Measurements from ENCODE around the gene GOLGA6C.
"Not testable (repeated sequence)": the region's sequence is repeated elsewhere in the genome, so short reads cannot be mapped to it uniquely, and the experiment has no call there.

Gene GOLGA6C

DNA sequence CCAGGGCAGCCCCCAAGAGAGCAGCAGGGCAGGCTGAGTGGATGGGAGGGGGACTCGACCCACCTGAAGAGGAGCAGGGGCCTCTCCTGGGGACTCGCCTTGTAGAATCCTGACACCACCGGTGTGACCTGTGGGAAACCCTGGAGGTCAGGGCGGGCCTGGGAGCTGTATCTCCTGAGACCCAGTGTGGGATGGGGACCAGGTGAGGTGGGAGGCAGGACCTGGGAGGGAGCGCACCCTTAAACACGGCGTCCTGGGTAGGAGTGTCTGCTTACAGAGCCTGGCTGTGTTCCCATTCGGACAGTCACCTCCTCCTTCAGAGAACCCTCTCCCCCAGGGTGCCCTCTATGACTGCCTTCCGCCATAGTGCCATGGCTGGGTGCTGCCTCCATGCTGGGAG is 29.3 kb upstream of the GOLGA6C start:
- no peak for DNase-seq

DNA sequence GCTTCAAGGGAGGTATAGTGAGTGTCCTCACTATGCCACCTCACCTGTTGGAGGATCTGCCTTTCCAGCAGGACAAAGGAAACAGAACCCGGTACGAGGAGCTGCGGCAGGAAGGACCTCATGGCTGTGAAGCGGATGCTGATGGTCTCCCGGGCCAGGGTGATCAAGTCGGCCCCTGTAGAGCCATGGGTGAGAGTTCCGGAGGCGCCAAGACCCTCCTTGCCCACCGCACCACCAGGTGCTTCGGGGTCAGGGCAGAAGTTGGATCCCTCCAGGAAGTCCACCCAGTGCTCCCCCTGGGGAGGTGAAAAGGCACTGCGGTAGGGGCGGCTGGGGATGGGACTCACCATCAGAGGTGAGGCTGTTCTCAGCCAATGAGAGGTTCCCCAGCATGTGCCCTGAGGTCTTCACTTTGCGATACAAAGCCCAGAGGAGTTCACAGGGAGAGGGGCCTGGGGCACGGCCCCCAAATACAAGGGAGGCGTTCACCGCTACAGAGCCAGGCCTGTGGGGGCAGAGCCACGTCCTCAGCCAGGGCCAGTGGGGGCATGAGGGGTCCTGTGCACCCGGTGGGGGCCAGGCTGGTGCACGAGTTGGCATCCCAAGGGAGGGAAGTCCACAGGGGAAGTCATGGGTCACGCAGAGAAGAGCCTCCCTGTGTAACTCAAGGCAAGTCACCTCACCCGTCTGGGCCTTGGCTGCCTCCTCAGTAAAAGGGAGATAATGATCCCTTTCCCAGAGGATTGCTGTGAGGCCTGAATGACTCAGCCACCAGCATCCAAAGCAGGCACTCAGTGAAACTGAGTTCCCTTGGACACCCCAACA is 28.7 kb upstream of the GOLGA6C start:
- DNase-seq: no peak

DNA sequence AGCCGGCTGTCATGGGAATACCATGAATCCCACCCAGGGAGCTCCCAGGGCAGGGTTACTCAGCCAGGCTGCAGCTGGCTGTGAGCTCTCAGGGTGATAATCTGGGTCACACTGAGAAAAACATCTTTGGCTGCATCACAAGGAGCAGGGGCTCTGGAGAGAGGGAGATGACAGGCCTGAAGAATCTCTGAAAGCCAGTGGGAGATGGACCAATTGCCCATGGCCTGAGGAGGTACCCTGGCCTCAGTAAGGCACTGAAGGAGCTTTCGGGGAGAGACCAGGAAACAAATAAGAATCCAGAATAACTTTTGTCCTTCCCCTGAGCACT is 28.2 kb upstream of the GOLGA6C start:
- DNase-seq: no peak

DNA sequence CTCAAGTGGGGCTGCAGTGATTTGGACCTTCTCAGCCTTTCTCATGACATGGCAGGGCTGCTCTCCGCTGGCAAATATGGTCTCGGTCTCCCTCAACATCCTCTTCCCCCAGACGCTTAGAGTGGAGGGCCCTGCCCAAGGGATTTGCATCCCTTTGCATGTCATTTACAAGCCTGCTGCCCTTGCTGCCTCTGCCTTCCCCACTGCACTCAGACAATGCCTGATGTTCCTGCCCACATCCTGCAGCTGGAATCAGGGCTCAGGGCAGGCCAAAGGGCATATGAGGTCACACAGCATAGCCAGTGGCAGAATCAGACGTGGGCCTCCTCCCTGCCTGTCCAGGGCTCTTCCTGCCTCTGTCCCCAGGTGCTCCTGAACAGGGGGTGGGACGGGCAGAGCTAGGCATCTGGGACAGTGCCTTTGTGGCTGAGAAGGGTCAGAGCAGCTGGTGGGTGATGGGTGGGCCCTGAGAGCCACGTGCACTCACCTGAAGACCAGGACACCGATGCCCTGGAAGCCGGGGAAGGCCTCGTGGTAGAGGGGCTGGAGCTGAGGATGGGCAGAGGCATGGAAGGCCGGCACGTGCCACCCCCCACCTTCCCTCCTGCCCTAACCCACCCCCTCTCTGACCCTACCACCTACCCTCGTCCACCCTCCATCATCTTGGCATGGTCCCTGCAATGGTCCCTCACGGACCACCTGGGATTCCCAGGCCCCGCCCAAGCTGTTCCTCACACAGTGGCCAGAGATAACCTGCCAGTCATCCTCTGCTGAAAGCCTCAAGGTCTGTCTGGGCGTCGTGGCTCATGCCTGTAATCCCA is 27.4 kb upstream of the GOLGA6C start:
- DNase-seq: no peak

DNA sequence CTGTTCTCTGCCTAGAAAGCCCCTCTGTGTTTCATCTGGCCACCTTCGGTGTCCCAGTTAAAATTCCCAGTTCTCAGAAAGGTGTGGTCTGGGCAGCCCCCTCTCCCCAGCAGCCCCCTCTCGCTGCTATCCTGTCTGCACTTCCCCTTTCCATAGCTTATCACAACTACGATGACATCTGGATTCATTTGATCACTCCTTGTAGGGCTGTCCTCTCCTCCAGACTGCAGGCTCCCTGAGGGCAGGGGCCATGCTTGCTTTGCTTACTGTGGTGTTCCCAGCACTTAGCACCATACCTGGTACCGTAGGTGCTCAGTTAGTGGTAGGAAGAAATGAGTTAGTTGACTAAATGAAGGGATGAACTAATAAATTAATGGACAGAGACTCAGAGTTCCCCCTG is 26.3 kb upstream of the GOLGA6C start:
- DNase-seq: no peak

DNA sequence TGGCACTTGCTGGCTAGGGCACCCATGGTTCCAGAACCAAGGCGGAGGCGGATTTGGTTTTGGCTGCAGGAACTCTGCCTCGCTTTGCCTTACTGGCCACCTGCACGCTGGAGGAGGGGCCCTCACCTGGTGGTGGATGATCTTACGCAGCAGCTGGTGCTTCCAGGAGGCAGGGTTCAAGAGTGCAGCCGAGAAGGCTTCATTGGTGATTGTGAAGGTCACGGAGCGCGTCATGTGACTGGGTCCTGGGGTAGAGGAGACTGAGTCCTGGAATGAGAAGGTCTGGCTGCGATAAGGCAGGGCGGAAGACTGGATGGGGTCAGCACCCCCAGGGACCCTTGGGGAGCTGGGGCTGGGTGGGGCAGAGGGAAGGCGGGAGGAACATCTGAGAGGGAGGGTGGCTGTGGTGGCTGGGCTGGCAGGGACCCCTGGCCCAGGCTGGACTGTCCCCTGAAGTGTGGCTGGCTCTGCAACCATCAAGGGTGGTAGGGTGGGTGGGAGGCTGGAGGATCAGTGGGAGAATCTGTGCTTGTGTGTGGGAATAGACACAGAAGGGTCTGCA is 25.8 kb upstream of the GOLGA6C start:
- DNase-seq: no peak

DNA sequence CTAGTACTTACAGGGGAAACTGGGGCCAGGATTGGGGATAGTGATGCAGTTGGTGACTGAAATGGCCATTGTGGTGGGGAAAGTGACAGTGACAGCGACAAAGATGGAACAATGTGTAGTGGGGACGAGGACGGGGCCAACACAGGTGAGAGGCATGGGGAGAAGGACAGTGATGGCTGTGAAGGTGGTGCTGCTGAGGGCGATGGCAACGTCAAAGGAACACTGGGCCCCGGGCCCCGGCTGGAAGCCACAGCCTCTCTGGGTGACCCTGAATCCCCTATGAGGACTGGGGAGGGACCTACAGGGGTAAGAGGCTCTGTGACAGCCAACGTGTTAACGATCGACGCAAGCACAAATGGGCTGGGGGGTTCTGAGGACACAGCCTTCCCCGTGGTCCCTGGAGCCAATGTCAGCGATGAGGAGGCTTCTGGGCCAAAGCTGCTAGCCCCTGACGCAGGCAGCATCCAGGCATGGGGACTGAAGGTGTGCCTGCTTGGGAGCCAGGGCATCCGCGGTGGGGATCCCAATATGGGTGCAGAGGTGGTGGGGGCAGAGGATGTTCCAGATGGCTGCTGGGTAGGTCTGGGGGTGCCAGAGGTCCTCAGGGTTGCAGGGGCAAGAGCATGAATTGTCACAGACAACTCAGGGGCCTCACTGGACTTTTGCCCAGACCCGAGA is 25.2 kb upstream of the GOLGA6C start:
- no peak for DNase-seq

DNA sequence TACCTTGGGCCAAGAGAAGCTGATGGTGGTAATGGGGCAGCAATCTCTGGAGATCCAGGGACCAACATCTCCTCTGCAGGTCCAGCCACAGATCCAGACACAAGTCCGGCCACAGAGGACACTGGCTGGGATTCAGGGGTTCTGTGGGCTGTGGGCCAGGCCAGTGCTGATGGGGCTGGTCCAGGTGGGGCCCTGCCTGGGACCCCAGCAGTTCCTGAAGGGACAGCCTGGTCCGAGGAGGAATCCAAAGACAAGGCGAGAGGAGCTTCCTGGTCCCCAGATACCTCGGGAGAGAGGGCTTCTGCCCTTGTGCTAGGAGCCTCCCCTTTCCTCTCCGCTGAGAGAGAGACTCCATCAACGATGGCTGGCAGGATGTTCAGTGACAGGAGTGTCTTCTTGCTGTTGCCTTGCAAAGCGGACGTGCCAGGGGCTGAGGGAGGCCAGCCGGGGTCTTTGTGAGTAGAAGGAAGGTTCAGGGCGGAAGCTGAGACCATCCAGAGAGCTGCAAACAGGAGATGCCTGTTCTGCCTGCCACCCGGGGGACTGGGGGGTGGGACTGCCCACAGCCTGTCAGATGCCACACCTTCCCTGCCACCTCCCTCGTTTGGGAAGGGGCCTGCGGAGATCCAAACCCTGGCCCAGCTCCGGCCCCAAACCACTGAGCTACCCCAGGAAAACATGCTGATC is 24.5 kb upstream of the GOLGA6C start:
- no peak for DNase-seq

DNA sequence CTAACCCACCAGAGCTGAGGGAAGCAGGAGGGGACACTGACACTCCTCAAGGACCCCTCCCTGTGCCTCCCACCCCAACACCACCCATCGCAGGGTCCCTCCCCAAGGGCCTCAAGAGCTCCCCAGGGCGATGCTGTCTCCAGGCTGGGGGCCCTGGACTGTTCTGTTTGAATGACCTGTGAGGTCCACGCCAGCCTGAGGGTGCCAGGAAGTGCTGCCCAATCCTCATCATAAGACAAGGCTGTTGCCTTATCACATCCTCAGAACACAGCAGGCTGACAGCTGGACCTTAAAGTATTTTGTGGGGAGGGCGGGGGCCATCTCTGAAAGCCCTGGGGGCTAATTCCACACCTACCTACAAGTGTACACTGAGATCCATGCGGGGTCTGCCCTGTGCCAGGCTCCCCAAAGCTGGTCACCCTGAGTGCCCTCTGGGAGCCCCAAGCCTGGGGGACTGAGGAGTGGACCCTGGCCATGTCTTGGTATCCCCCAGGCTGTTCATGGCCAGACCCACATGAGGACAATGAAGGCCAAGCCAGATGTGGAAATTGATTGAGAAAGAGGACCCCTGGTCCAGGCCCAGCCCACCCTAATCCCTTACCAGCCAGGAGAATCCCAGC is 23.8 kb upstream of the GOLGA6C start:
- DNase-seq: no peak

DNA sequence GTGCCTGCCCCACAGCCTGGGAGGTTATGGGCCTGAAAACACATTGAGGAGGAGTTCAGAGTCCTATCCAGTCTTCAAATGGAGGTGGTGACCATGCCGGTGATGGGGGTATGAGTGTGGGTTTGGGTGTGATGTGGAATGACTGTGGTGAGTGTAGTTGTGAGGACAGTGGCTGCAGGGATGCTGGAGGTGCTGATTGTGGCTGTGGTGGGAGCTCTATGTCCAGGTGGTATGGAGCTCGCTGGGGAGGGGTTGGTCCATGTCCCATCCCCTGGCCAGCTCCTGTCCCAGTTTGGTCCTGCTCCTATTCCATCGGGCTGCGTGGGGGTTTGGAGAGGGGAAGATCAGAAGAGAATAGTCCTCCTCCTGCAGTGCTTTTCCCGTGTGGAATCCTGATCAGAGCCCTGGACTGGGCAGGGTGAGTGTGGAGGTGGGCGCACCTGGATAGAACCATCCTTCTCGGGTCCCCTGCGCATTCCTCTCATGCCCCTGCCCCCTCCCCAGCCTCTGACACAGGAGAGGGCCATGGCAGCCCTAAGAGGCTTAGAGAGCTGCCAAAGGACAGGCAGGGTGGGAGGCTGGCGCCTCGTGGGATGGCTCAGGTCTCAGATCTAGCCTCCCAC is 23.0 kb upstream of the GOLGA6C start:
- DNase-seq: no peak

DNA sequence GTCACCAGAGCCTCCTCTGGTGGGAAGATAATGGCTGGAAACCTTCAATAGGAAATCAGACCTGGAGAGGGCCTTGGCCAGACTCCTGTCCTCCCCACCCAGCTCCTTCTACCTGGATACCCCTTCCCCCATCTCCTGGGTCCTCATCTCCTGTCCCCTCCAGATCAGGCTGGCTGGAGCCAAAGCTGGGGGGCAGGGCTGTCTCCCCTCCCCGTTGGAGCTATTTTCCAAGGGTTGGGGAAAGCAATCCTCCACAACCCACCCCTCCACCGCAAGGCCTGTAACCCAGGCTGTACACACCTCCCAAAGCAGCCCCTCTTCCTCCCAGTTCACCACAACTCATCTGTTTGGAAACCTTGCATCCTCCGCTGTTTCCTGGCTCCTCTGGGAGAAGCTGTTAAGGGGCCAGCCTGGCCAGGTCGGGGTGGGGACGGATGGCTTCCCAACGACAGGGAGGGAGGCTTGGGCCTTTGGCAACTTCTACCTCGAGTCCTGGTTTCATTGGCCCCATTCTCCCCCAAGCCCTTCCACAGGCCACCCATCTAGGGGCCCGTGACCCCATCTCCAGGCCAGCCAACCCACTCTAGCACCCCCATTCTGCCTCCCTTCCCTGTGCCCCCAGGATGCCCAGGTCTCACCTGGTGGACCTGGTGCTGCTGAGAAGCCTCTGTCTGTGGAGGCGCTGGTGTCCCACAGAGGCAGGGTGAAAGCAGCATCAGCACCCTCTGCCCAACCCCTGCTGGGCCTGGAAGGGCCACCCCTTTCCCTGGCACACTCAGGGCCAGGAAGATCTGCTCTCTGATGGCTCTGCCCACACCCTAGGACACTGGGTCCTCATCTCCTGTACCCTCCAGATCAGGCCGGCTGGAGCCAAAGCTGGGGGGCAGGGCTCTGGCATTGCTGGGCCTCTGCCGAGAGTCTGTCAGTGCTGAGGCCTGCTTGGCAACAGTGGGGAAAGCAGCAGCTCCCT is 22.1 kb upstream of the GOLGA6C start:
- no peak for DNase-seq

DNA sequence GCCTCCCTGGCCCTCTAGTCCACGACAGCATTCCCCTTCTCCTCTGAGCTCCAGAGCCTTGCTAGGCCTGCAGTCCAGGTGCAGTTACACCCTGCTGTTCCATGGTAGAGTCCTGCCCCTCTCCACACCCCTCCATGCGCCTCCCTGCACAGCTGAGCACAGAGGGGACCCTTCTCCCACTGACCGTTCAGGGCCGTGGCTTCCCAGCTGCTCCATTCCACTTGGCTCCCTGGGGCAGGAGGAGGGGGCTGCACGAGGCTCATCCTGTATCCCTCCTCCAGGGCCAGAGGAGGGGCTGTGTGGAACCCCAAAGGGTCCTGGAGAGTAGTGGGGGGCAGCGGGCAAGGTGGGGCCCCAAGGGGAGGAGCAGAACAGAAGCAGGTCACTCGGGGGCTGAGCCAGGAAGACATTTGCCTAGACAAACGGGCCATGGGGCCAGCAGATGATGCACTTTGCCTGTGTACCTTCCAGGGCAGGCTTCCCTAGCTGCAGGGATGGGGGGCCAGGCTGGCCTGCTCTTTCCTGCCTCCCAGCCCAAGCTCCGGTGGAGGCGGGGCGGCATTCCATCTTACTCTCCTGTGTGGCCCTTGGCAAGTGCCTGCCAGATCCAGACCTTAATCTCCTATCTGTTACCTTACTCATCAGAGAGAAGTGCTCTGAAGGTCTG is 20.7 kb upstream of the GOLGA6C start:
- DNase-seq: no peak

DNA sequence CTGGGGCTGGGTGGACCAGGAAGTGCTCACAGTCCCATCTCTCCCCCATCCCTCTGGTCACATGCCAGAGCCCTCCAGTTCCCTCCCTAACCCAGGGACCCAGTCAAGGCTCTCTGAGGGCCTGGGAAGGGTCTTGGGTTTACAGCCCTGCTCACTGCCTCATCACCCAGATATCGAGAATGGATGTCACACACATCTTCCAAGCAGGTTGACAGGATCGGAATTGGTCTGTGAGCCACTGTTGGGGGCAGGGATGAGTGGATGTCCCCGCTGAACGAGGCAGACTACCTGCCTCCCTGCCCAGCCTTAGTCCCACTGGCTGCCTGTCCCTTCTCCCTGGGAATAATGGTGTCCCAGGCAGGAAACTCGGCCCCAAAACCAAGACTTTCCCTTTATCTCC is 20.0 kb upstream of the GOLGA6C start:
- DNase-seq: no peak

DNA sequence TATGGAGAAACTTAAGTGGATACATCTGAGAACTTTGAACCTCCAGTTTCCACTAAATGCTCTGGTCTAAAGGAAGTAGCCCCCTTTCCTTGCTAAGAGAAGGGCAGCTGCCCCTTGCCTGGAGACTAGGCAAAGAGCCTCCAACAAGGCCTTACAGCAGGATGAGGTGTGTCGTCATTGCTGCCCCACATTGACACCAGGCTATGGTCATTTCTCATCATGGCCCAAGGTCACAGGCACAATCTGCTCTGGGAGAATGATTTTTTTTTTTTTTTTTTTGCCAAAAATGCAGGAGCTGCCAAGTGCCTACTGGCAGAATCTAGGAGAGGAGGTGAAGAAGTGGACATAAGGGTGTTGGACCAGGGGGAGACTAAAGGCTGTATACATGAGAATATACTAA is 12.4 kb upstream of the GOLGA6C start:
- not testable (repeated sequence) for DNase-seq

DNA sequence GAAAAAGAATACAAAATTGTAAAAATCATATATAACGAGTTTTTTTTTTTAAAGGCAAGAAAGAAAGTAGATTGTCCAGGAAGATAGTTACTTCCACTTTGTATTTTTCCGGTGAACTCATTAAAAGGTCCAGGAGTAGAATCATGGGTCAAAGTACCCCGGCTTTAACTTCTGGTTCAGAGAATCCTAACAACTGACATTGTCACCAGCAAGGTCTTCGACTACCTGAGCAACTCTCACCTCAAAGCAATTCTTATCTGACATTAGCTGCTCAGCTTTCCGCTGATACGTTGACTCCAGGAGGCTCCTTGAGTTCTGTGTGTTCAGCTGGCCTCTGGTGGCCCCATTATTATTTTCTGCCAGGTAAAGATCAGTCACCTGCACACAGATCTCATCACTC is 9.1 kb upstream of the GOLGA6C start:
- DNase-seq: peak; percentile 48

DNA sequence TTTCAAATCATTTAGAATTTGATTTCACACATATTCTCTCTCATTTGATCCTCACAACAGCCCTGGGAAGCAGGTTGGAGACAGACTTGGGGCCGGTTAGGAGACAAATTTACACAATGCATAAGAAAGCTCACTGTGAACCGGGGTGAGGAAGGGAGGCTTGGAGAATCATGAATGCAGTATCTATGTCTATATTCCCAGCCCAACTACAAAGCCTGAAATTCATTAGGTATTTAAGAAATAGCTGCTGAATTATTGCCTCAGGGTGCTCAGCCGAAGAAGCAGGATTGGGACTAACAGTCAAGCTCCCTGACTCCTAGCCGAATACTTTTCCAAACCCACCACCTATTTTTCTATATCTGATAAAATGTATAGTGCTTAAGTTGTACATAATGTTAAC is 8.4 kb upstream of the GOLGA6C start:
- no peak for DNase-seq

DNA sequence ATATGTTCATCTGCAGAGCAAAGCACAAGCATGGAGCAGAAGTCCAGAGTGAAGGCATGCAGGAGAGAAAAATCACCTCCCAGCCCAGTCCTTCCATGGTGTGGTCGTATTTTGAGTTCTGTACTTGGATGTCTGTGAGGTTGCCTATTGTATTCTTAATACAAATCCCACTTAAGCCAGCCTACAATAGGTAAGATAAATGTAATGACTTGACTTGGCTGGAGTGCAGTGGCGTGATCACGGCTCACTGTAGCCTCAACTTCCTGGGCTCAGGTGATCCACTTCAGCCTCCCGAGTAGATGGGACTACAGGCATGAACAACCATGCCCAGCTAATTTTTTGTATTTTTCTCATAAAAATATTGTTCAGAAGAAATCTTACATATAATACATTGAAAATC is 6.8 kb upstream of the GOLGA6C start:
- DNase-seq: not testable (repeated sequence)

DNA sequence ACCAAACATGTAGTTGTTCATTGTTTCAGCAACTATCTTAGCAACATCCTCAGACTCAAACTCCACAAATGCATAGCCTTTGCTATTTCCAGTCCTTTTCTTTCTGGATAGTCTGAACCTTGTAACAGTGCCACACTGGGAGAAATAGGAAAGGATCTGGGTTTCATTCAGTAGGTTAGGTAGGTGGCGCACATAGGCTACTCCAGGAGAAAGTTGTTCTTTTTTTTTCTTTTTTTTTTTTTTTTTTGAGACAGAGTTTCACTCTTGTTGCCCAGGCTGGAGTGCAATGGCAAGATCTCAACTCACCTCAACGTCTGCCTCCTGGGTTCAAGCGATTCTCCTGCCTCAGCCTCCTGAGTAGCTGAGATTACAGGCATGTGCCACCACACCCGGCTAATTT is 5.8 kb upstream of the GOLGA6C start:
- DNase-seq: not testable (repeated sequence)

DNA sequence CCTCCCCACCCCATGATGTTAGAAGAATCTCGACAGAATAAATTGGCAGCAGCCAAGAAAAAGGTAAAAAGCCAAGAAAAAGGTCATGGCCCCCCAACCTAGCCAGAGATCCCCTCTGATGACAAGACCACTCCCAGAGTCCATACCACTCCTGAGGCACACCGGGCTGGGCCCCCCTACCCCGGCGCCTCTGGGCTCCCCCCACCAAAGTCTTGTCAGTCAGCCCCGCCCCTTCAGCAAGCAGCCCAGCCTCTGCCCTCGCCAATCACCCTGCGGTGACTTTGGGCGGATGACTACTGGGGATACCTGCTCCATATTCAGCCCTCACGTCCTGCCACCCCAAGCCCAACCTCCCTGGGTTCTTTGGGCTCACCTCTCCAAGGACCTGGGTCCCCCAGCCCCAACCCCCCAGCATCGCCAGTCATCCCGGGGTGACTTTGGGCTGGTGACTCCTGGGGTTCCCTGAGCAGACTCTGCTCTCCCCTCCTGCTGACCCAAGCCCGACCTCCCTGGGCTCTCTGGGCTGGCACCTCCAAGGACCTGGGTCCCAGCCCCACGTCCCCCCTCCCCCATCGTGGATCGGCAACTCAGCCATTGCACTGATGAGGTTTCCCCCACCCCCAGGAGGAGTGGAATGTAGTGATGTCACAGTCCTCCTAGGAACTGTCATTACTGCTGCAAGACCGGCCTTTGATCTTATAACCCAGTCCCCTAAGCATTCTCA is 648 bp downstream of the GOLGA6C start:
- not testable (repeated sequence) for DNase-seq

Measured in NCI-H774 (cell line).